ENCODE data around the gene FREY1.

DNA sequence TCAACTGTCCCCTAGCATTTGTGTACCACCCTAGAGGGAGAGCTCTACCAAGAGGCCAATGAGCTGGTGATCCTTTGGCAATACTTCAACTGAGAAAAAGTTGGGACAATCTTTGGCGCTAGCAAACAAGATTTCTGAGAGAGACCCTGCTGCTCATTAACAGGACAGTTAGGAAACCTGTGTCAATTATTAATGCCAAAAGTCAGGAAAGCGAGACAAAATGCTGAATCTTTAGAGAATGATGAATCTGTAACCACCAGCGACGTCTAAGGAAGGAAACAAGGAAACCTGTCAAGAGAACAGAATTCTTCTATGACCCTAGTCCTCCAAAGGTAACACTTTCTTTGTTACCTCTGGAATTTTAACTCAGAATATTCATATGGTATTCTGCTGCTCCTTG lies 35.3 kb upstream of the FREY1 start:
- no peak for TF ChIP-seq LARP7 (IDR thresholded peaks at IDR 0.05)
- no peak for TF ChIP-seq JUNB (CRISPR knock-in tag; conservative IDR thresholded peaks at IDR 0.05)
- TF ChIP-seq, protein P1, sequence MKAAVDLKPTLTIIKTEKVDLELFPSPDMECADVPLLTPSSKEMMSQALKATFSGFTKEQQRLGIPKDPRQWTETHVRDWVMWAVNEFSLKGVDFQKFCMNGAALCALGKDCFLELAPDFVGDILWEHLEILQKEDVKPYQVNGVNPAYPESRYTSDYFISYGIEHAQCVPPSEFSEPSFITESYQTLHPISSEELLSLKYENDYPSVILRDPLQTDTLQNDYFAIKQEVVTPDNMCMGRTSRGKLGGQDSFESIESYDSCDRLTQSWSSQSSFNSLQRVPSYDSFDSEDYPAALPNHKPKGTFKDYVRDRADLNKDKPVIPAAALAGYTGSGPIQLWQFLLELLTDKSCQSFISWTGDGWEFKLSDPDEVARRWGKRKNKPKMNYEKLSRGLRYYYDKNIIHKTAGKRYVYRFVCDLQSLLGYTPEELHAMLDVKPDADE (conservative IDR thresholded peaks at IDR 0.05; ENCODE audit: control insufficient read depth, low read depth, low read length) = no peak
- TF ChIP-seq CTCF (IDR thresholded peaks at IDR 0.05 in 2 of 3, conservative IDR thresholded peaks at IDR 0.05 in 1 of 3; ENCODE audit: insufficient read depth in 2 of 3, low read depth in 1 of 3, low read length in 3 of 3) = no peak

All from K562 (cell line).